NB4 (cell line): Measurements from ENCODE around the gene C10orf71.

Experiments
- POLR2A ChIP-seq: IDR thresholded peaks from 2 replicates; pipeline ENCODE4 v1.6.1; 2011; ENCODE audit warnings: mild to moderate bottlenecking; ENCODE audit not compliant: insufficient read length; ENCODE audit errors: extremely low read depth
- TF ChIP-seq, protein P1 (sequence below): IDR thresholded peaks from one replicate; pipeline ENCODE4 v1.5.1; 2012; ENCODE audit warnings: low read depth, low read length
- TF ChIP-seq, protein P2 (sequence below): IDR thresholded peaks from 2 replicates; pipeline ENCODE4 v1.6.1; 2011; ENCODE audit warnings: low read depth, low read length

DNA sequence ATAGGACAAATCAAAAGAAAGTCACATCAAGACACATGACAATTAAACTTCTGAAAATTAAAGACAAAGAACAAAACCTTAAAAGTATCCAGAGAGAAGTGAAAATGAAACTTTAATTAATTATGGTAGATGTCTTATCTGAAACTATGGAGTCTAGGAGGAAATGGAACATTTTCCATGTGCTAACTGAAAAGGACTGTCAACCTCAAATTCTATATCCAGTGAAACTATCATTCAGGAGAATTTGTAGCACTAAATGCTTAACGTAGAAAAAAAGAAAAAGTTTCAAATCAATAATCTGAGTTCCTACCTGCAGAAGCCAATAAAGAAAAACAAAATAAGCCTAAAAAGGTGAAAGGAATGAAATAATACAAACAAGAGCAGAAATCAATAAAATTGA is 33.1 kb upstream of the C10orf71 start:
- TF ChIP-seq, protein P1, sequence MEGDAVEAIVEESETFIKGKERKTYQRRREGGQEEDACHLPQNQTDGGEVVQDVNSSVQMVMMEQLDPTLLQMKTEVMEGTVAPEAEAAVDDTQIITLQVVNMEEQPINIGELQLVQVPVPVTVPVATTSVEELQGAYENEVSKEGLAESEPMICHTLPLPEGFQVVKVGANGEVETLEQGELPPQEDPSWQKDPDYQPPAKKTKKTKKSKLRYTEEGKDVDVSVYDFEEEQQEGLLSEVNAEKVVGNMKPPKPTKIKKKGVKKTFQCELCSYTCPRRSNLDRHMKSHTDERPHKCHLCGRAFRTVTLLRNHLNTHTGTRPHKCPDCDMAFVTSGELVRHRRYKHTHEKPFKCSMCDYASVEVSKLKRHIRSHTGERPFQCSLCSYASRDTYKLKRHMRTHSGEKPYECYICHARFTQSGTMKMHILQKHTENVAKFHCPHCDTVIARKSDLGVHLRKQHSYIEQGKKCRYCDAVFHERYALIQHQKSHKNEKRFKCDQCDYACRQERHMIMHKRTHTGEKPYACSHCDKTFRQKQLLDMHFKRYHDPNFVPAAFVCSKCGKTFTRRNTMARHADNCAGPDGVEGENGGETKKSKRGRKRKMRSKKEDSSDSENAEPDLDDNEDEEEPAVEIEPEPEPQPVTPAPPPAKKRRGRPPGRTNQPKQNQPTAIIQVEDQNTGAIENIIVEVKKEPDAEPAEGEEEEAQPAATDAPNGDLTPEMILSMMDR, result no peak
- no peak for TF ChIP-seq POLR2A
- TF ChIP-seq, protein P2, sequence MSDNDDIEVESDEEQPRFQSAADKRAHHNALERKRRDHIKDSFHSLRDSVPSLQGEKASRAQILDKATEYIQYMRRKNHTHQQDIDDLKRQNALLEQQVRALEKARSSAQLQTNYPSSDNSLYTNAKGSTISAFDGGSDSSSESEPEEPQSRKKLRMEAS, result no peak
